ENCODE measurements around the gene S100B.

Gene S100B

DNA sequence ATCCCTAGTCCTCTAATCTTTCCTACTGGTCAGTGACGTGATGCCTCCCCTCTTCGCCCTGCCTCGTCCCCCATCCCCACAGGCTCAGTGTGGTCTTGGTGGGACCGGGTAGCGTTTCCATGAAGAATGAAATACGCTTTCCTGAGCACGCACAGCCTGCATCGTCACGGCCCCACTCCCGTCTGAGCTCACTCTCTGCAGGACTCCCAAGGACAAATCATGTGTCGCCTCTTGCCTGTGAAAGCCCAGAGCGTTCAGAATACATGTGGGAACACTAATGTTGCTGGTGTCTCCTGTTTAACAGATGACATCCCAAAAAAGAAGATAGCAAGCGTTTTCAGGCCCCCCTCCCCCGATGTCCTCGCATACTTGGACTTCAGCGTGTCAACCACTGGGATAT is 49.2 kb downstream of the S100B start:
- H3K9me3 ChIP-seq: no peaks in the 10 kb centered on the region
- no peak overlapping the region for H3K4me3 ChIP-seq
- no peak for DNase-seq (ENCODE audit: low spot score in 2 of 2)
- H3K36me3 ChIP-seq (replicated peaks): peaks cover 17% of the 10 kb centered on the region
- H3K27me3 ChIP-seq (ENCODE audit: low read depth): no peaks in the 10 kb centered on the region
- in situ Hi-C loops (cut with MboI; ENCODE audit: low sequenced_read_pairs): no loop called here
- no peaks in the 10 kb centered on the region for H3K4me1 ChIP-seq

DNA sequence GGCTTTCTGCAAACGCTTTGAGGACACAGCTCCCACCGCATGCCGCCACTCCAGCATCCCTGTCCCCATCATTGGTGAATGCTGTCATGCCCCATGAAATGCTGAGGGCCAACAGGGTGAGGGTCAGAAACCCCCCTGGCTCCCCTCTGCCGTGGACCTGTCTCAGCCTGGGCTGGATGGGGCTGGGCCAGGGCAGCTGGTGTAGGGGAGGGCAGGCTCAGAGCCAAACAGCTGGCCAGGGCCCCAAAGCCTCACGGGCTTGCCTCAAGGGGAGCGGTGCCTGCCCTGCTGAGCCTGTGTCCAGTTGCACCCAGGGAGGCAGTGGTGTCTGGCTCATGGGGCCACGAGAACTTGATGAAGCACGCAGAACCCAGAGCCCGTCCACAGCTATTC is 49.7 kb downstream of the S100B start:
- peaks cover 17% of the 10 kb centered on the region for H3K36me3 ChIP-seq (replicated peaks)
- in situ Hi-C loops (cut with MboI; ENCODE audit: low sequenced_read_pairs): no loop called here

DNA sequence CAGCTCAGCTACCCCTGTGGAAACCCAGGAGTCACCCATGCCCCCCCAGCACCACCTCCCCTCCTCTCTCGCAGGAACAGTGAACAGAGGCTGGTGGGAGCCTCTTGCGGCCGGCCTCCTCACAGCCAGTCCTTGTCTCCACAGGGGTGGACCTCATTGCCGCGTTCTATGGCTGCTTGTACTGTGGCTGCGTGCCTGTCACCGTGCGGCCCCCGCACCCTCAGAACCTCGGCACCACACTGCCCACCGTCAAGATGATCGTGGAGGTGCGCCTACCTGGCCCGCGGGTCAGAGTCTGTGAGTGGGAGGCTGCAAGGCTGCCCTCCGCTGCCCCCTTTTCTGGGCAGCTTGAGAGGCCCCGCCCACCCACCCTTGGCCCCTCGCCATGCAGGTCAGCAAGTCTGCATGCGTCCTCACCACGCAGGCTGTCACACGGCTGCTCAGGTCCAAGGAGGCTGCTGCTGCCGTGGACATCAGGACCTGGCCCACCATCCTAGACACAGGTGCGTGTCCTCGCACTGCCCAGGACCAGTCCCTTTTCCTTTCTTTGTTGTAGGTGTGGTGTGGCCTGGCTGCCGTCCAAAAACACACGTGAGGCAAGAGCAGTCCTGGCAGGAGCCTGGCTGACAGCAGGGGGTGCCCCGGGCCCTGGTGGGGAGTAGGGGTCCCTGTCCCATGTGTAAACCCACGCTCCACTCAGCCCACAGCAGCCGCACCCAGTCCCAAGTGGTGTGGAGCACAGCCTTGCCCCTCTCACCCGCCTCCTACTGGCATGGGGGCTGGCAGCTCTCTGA is 50.3 kb downstream of the S100B start:
- in situ Hi-C loops (cut with MboI; ENCODE audit: low sequenced_read_pairs): no loop called here
- no peak for DNase-seq (ENCODE audit: low spot score in 2 of 2)
- no peak overlapping the region for H3K4me3 ChIP-seq
- no peaks in the 10 kb centered on the region for H3K9me3 ChIP-seq
- H3K27me3 ChIP-seq (ENCODE audit: low read depth): no peaks in the 10 kb centered on the region
- peaks cover 19% of the 10 kb centered on the region for H3K36me3 ChIP-seq (replicated peaks)
- no peaks in the 10 kb centered on the region for H3K4me1 ChIP-seq

More for the DNA sequence above, 49.7 kb downstream of the S100B start:
- no peaks in the 10 kb centered on the region for H3K27me3 ChIP-seq (ENCODE audit: low read depth)
- H3K4me3 ChIP-seq: no peak overlapping the region
- no peaks in the 10 kb centered on the region for H3K4me1 ChIP-seq
- H3K9me3 ChIP-seq: no peaks in the 10 kb centered on the region
- DNase-seq (ENCODE audit: low spot score in 2 of 2): no peak

DNA sequence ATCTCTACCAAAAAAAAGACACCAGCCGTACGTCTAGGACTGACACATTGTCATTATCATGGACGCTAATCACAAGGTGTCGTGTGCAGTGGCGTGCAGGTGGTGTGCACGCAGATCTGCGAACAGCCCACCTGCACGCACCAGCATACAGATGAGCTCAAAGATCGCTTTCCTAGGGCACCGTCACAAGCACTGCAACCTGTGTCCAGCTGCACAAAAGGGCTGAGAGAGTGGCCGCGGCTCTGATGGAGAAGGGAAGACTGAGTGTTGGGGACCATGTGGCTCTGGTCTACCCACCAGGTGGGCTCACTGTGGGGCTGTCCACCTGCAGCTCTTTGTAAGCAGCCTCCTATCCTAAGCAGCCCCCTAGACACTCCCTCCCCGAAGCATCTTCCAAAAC is 50.9 kb downstream of the S100B start:
- DNase-seq (ENCODE audit: low spot score in 2 of 2): no peak
- Histone ChIP-seq H3K9me3 (no peaks in the 10 kb centered on the region), H3K36me3 (replicated peaks) (peaks cover 22% of the 10 kb centered on the region), H3K4me3 (no peak overlapping the region), H3K27me3 (ENCODE audit: low read depth) (no peaks in the 10 kb centered on the region), H3K4me1 (no peaks in the 10 kb centered on the region)
- in situ Hi-C loops (cut with MboI; ENCODE audit: low sequenced_read_pairs): no loop called here

DNA sequence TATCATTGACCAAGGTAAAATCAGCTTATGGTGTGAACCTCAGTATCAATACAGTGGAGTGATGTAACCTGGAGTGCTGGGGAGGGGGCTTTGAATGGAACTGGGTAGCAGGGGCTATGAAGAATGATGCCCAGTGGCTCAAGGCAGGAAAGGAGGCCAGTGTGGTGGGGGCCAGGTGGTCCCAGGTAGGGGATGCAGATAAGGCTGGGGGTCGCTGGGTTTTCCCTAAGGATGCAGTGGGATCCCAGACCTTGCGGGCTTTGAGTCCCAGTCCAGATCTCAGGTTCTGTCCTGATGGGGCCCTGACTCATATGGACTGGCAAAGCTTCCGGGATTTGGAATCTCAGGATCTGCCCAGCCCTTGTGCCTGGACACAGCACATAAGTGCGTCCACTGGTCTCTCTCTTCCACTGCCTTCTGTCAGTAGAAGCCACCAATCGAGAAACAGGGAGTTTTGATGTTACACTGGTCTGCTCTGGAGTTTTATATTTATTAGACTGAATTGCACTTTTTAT is 52.0 kb downstream of the S100B start:
- DNase-seq (ENCODE audit: low spot score in 2 of 2): no peak
- Histone ChIP-seq H3K36me3 (replicated peaks) (peaks cover 26% of the 10 kb centered on the region), H3K27me3 (ENCODE audit: low read depth) (no peaks in the 10 kb centered on the region), H3K4me1 (no peaks in the 10 kb centered on the region), H3K4me3 (no peak overlapping the region), H3K9me3 (no peaks in the 10 kb centered on the region)
- in situ Hi-C loops (cut with MboI; ENCODE audit: low sequenced_read_pairs): no loop called here

DNA sequence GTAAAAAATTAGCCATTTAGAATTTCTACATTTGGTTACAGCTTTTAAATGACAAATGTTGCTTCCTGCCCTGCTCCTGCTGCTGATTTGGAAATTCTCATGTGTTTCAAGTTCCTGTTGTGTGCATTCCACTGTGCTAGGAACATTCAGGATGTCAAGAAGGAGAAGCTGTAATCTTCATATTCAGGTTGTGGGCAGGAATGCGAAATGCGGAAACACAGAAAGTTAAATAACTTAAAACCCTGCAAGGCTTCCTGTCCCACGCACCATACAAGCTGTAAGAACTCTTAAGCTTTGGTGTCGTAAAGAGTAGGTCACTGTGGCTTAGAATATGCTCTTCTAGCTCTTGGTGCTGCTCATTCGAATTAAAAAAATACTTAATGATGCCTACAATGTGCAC is 52.6 kb downstream of the S100B start:
- in situ Hi-C loops (cut with MboI; ENCODE audit: low sequenced_read_pairs): no loop called here
- no peaks in the 10 kb centered on the region for H3K9me3 ChIP-seq
- peaks cover 26% of the 10 kb centered on the region for H3K36me3 ChIP-seq (replicated peaks)
- DNase-seq (ENCODE audit: low spot score in 2 of 2): no peak
- no peaks in the 10 kb centered on the region for H3K27me3 ChIP-seq (ENCODE audit: low read depth)
- no peak overlapping the region for H3K4me3 ChIP-seq
- H3K4me1 ChIP-seq: no peaks in the 10 kb centered on the region

DNA sequence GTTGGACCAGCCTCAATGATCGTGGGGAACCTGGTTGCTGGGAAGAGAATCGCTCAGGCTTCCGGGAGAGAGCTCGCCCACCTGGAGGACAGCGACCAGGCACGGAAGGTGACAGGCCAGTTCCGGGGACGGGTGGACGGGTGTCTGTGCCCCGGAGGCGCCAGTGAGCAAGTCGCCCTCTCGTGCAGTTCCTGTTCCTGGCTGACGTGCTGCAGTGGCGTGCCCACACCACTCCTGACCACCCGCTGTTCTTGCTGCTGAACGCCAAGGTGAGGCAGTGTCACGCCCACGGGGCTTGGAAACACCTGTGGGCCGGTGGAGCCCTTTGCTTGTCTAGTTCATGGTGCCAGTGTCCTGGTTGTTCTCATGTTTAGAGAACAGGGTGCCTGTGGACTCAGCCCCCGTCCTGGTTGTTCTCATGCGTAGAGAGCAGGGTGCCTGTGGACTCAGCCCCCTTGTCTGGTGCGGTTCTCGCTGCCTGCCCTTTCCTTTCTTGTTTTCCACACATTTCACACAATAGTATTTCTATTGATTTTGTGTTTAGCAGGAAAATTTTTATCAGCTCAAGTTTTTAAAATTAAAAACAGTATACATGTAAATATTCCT is 53.1 kb downstream of the S100B start:
- DNase-seq (ENCODE audit: low spot score in 2 of 2): no peak
- no peaks in the 10 kb centered on the region for H3K9me3 ChIP-seq
- no peaks in the 10 kb centered on the region for H3K4me1 ChIP-seq
- in situ Hi-C loops (cut with MboI; ENCODE audit: low sequenced_read_pairs): no loop called here
- H3K36me3 ChIP-seq (replicated peaks): peaks cover 29% of the 10 kb centered on the region
- no peak overlapping the region for H3K4me3 ChIP-seq
- H3K27me3 ChIP-seq (ENCODE audit: low read depth): no peaks in the 10 kb centered on the region

DNA sequence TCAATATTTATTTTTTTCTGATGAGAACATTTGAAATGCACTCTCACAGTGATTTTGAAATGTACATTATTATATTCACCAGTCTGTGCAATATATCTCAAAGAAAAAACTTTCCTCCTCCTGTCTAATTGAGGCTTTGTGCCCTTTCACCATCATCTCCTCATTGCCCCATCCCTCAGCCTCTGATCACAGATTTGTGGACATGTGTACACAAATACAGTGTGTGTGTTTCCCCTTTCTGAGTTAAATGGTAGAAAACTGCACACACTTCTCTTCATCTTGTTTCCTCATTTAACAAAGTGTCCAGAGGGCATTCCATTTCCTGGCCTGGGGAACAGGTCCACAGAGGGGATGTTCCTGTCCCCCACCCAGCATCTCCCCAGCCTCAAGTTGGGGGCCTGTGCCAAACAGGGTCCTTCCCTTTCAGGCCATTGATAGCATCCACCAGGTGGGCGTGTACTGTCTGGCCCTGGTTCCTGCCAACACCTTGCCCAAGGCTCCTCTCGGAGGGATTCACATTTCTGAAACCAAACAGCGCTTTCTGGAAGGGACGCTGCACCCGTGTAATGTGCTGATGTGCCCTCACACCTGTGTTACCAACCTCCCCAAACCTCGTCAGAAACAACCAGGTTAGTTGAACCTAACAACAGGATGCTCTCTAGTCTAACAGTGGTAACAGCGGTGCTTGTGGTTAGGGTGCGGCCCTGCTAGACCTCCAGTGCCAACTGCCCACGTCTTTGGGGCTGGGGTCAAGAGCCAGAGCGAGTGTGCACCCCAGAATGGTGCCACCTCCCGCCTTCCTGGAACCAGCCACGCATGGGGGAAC is 54.6 kb downstream of the S100B start:
- Histone ChIP-seq H3K36me3 (replicated peaks) (peaks cover 36% of the 10 kb centered on the region), H3K9me3 (no peaks in the 10 kb centered on the region), H3K4me1 (no peaks in the 10 kb centered on the region), H3K27me3 (ENCODE audit: low read depth) (no peaks in the 10 kb centered on the region), H3K4me3 (no peak overlapping the region)
- DNase-seq (ENCODE audit: low spot score in 2 of 2): no peak
- in situ Hi-C loops (cut with MboI; ENCODE audit: low sequenced_read_pairs): no loop called here

DNA sequence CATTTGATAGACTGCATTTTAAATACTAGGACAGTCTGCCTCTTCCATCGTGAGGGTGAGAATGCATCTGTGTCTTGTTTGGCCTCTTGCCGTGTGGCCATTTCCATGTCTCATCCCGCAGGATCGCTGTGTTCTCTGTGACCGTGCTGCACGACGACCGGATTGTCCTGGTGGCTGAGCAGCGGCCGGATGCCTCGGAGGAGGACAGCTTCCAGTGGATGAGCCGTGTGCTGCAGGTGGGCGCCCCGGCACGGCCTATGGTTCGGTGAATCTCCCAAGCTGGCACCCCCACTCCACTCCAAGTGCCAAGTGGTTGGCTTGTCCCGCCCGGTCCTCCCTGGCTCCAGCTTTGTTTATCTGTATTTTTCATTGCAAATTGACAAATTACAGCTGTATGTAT is 55.2 kb downstream of the S100B start:
- Histone ChIP-seq H3K4me3 (no peak overlapping the region), H3K9me3 (no peaks in the 10 kb centered on the region), H3K4me1 (no peaks in the 10 kb centered on the region), H3K36me3 (replicated peaks) (peaks cover 36% of the 10 kb centered on the region), H3K27me3 (ENCODE audit: low read depth) (no peaks in the 10 kb centered on the region)
- no peak for DNase-seq (ENCODE audit: low spot score in 2 of 2)
- in situ Hi-C loops (cut with MboI; ENCODE audit: low sequenced_read_pairs): no loop called here
